ENCODE measurements around the gene SUMO3.

Gene SUMO3

DNA sequence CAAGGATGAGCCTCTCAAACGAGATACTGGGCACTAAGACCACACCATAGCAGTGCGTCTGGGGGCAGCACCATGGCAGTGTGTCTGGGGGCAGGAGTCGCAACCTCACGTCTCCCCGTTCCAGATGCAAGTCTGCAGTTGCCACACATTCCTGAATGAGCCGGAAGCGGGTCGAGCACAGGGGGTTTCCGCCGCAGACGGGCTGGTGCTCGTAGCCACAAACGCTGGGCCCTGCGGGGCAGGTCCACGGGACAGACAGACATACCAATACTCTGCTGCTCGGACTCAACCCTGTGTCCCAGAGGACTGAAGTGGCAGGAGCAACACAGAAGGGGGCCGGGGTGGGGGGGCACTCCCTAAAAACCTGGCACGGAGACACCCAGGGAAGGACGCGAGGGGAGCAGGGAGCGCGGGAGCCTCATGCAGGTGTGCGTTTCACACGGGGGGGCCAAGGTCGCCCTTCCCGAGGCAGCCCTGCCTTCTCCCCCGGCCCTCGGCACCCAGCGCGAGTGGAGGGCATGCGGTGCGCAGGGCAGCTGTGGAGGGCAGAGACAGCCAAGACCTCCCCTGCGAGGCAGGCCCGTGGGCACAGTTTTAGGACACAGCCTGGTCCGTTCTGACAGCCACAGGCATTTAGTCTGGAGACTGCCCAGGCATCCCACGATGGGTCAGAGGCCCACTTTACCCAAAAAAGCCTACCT, 31.1 kb upstream of the SUMO3 start:
- Histone ChIP-seq H3K4me2 (no peak overlapping the region), H3K36me3 (ENCODE audit: insufficient read depth) (peaks cover 12% of the 10 kb centered on the region), H3K27ac (no peak overlapping the region), H3K4me3 (IDR thresholded peaks at IDR 0.05; ENCODE audit: insufficient read depth, low read depth, low read length) (no peak overlapping the region), H3K4me1 (ENCODE audit: low read depth, poor library complexity, severe bottlenecking) (no peaks in the 10 kb centered on the region), H3K79me2 (ENCODE audit: insufficient read depth, low read depth) (no peaks in the 10 kb centered on the region), H3K9ac (no peak overlapping the region), H4K20me1 (ENCODE audit: insufficient read depth) (no peaks in the 10 kb centered on the region), H2AFZ (ENCODE audit: low read depth) (no peak overlapping the region), H3K27me3 (ENCODE audit: insufficient read depth, low read depth) (peaks cover 4% of the 10 kb centered on the region; the same call in 1 of the 2 replicates)
- TF ChIP-seq, protein P1, sequence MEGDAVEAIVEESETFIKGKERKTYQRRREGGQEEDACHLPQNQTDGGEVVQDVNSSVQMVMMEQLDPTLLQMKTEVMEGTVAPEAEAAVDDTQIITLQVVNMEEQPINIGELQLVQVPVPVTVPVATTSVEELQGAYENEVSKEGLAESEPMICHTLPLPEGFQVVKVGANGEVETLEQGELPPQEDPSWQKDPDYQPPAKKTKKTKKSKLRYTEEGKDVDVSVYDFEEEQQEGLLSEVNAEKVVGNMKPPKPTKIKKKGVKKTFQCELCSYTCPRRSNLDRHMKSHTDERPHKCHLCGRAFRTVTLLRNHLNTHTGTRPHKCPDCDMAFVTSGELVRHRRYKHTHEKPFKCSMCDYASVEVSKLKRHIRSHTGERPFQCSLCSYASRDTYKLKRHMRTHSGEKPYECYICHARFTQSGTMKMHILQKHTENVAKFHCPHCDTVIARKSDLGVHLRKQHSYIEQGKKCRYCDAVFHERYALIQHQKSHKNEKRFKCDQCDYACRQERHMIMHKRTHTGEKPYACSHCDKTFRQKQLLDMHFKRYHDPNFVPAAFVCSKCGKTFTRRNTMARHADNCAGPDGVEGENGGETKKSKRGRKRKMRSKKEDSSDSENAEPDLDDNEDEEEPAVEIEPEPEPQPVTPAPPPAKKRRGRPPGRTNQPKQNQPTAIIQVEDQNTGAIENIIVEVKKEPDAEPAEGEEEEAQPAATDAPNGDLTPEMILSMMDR (conservative IDR thresholded peaks at IDR 0.05; ENCODE audit: low read depth, low read length) = no peak

GRCh38 chr21:44847261-44848056, 29.6 kb upstream of the SUMO3 start:
- Histone ChIP-seq H2AFZ (ENCODE audit: low read depth) (no peak overlapping the region), H3K4me1 (ENCODE audit: low read depth, poor library complexity, severe bottlenecking) (no peaks in the 10 kb centered on the region), H3K4me3 (IDR thresholded peaks at IDR 0.05; ENCODE audit: insufficient read depth, low read depth, low read length) (no peak overlapping the region), H3K27ac (no peak overlapping the region), H3K36me3 (ENCODE audit: insufficient read depth) (peaks cover 12% of the 10 kb centered on the region; the same call in 1 of the 2 replicates), H3K4me2 (no peak overlapping the region), H4K20me1 (ENCODE audit: insufficient read depth) (no peaks in the 10 kb centered on the region), H3K79me2 (ENCODE audit: insufficient read depth, low read depth) (no peaks in the 10 kb centered on the region), H3K9ac (no peak overlapping the region), H3K27me3 (ENCODE audit: insufficient read depth, low read depth) (peaks cover 18% of the 10 kb centered on the region)
- TF ChIP-seq, protein P1 (conservative IDR thresholded peaks at IDR 0.05; ENCODE audit: low read depth, low read length) = no peak

DNA sequence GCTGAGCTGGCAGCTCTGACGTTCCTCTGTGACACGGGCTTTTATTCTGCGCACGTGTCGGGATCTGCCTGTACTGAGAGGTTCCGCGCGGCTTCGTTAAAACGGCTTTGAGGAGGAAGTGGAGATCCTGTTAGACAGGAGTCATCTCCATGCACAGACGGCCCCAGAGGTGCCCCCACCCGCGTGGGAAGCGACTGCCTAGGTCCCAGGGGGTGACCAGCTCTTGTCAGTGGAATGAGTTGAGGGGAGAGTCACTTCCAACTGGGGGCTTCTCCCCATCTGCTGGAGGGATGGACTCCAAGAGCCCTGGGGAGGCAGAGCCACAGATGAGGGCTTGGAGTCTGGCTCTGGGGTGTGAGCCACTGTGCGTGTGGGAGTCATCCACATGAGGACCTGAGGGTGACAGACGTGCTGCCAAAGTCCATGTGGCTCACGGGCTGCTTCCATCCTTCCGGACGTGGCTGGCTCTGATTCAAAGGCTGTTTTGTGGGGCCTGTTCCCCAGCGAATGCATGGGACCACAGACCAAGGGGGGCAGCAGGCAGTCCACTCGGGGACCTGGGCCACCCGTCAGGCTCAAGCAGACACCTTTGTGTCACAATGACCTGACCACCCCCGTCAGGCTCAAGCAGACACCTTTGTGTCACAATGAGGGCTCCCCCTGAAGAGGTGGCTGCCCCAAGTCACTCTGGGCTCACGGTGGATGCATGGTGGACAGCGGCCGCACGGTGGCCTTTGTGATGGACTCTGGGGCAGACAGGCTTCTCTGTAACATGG, 28.8 kb upstream of the SUMO3 start:
- Histone ChIP-seq H3K79me2 (ENCODE audit: insufficient read depth, low read depth) (no peaks in the 10 kb centered on the region), H3K36me3 (ENCODE audit: insufficient read depth) (peaks cover 12% of the 10 kb centered on the region; the same call in 1 of the 2 replicates), H4K20me1 (ENCODE audit: insufficient read depth) (no peaks in the 10 kb centered on the region), H3K27me3 (ENCODE audit: insufficient read depth, low read depth) (peaks cover 25% of the 10 kb centered on the region), H3K4me3 (IDR thresholded peaks at IDR 0.05; ENCODE audit: insufficient read depth, low read depth, low read length) (no peak overlapping the region), H3K27ac (no peak overlapping the region), H3K9ac (no peak overlapping the region), H3K4me2 (no peak overlapping the region), H2AFZ (ENCODE audit: low read depth) (no peak overlapping the region), H3K4me1 (ENCODE audit: low read depth, poor library complexity, severe bottlenecking) (no peaks in the 10 kb centered on the region)
- TF ChIP-seq, protein P1 (conservative IDR thresholded peaks at IDR 0.05; ENCODE audit: low read depth, low read length) = no peak

DNA sequence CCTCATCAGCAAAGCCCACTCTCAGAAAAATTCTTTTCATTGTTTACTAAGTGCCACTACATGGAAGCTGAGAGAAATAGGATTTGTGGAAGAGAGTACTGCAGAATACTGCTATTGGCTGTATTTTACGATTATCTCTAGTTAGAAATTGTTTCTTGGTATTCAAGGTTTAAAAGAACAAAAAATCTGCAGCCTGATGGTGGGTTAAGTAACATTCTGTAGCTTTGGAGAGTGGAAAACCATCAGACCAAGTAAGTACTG, 28.3 kb upstream of the SUMO3 start:
- Histone ChIP-seq H3K27me3 (ENCODE audit: insufficient read depth, low read depth) (peaks cover 31% of the 10 kb centered on the region), H3K4me2 (no peak overlapping the region), H4K20me1 (ENCODE audit: insufficient read depth) (no peaks in the 10 kb centered on the region), H3K36me3 (ENCODE audit: insufficient read depth) (peaks cover 10% of the 10 kb centered on the region; the same call in 1 of the 2 replicates), H3K4me3 (IDR thresholded peaks at IDR 0.05; ENCODE audit: insufficient read depth, low read depth, low read length) (no peak overlapping the region), H3K4me1 (ENCODE audit: low read depth, poor library complexity, severe bottlenecking) (no peaks in the 10 kb centered on the region), H3K79me2 (ENCODE audit: insufficient read depth, low read depth) (no peaks in the 10 kb centered on the region), H3K27ac (no peak overlapping the region), H2AFZ (ENCODE audit: low read depth) (no peak overlapping the region), H3K9ac (no peak overlapping the region)
- TF ChIP-seq, protein P1 (conservative IDR thresholded peaks at IDR 0.05; ENCODE audit: low read depth, low read length) = no peak
